Adipocyte (in vitro differentiated cells): Measurements from ENCODE around the gene TAPT1.
A peak's percentile ranks its signal among the peaks of the same experiment; 100 is the strongest.

Experiments
- DNase-seq: peaks from one replicate; pipeline ENCODE4 v3.0.0-alpha.2; 2015; ENCODE audit warnings: low read depth
- H3K27me3 ChIP-seq: replicated peaks from 2 replicates; pipeline ENCODE4 v1.7.0; 2013; ENCODE audit warnings: mild to moderate bottlenecking, low read length, moderate library complexity; ENCODE audit not compliant: control insufficient read depth, insufficient read depth
- H3K36me3 ChIP-seq: 2 replicates; pipeline ENCODE4 v1.7.0; 2013; ENCODE audit warnings: low read length, mild to moderate bottlenecking, moderate library complexity; ENCODE audit not compliant: control insufficient read depth, insufficient read depth, severe bottlenecking
- H3K4me1 ChIP-seq: 2 replicates; pipeline ENCODE4 v1.7.0; 2013; ENCODE audit warnings: mild to moderate bottlenecking, low read length, moderate library complexity; ENCODE audit not compliant: control insufficient read depth, insufficient read depth
- H3K4me3 ChIP-seq: 2 replicates; pipeline ENCODE4 v1.7.0; 2013; ENCODE audit warnings: mild to moderate bottlenecking, low read length, moderate library complexity
- H3K9ac ChIP-seq: 2 replicates; pipeline ENCODE4 v1.7.0; 2013; ENCODE audit warnings: mild to moderate bottlenecking, low read length, moderate library complexity
- H3K9me3 ChIP-seq: 2 replicates; pipeline ENCODE4 v1.7.0; 2013; ENCODE audit warnings: mild to moderate bottlenecking, low read length, moderate library complexity; ENCODE audit not compliant: control insufficient read depth

Gene TAPT1

GRCh38 chr4:16226816-16227461, 668 bp upstream of the TAPT1 start:
- Histone ChIP-seq H3K4me1 (peaks cover 55% of the 10 kb centered on the region), H3K9me3 (no peaks in the 10 kb centered on the region), H3K9ac (peak overlapping the region; percentile 89), H3K27me3 (no peaks in the 10 kb centered on the region), H3K36me3 (no peaks in the 10 kb centered on the region), H3K4me3 (peak overlapping the region; percentile 94)
- DNase-seq, result peak; percentile 70

GRCh38 chr4:16225167-16225862, 956 bp downstream of the TAPT1 start:
- Histone ChIP-seq H3K4me1 (peaks cover 38% of the 10 kb centered on the region), H3K27me3 (no peaks in the 10 kb centered on the region), H3K4me3 (peak overlapping the region; percentile 93), H3K36me3 (no peaks in the 10 kb centered on the region), H3K9ac (peak overlapping the region; percentile 94), H3K9me3 (no peaks in the 10 kb centered on the region)
- peak; percentile 68 for DNase-seq

GRCh38 chr4:16224264-16225166, 1.8 kb downstream of the TAPT1 start:
- Histone ChIP-seq H3K4me3 (peak overlapping the region; percentile 93), H3K4me1 (peaks cover 38% of the 10 kb centered on the region), H3K36me3 (no peaks in the 10 kb centered on the region), H3K9me3 (no peaks in the 10 kb centered on the region), H3K9ac (peak overlapping the region; percentile 94), H3K27me3 (no peaks in the 10 kb centered on the region)
- DNase-seq, result no peak

- DNase-seq, result peak; percentile 46
- H3K4me3 ChIP-seq, result peak overlapping the region; percentile 24
Measured at GRCh38 chr4:16222957-16223527, 3.2 kb downstream of the TAPT1 start.

GRCh38 chr4:16218950-16219349, 7.3 kb downstream of the TAPT1 start:
- Histone ChIP-seq H3K9me3 (no peaks in the 10 kb centered on the region), H3K4me3 (no peak overlapping the region), H3K9ac (no peak overlapping the region), H3K27me3 (no peaks in the 10 kb centered on the region), H3K36me3 (peaks cover 4% of the 10 kb centered on the region), H3K4me1 (peaks cover 16% of the 10 kb centered on the region)
- DNase-seq, result no peak

More at GRCh38 chr4:16222957-16223527, 3.2 kb downstream of the TAPT1 start:
- H3K36me3 ChIP-seq, result no peaks in the 10 kb centered on the region
- H3K27me3 ChIP-seq, result no peaks in the 10 kb centered on the region
- H3K9ac ChIP-seq, result no peak overlapping the region
- peaks cover 37% of the 10 kb centered on the region for H3K4me1 ChIP-seq
- no peaks in the 10 kb centered on the region for H3K9me3 ChIP-seq

GRCh38 chr4:16217300-16218051, 8.8 kb downstream of the TAPT1 start:
- Histone ChIP-seq H3K27me3 (no peaks in the 10 kb centered on the region), H3K9ac (no peak overlapping the region)

GRCh38 chr4:16213121-16213520, 13.2 kb downstream of the TAPT1 start:
- DNase-seq, result no peak
- no peak overlapping the region for H3K9ac ChIP-seq

More at GRCh38 chr4:16217300-16218051, 8.8 kb downstream of the TAPT1 start:
- Histone ChIP-seq H3K36me3 (peaks cover 19% of the 10 kb centered on the region), H3K4me1 (peaks cover 2% of the 10 kb centered on the region), H3K4me3 (no peak overlapping the region), H3K9me3 (no peaks in the 10 kb centered on the region)
- DNase-seq, result no peak

GRCh38 chr4:16212138-16212782, 14.0 kb downstream of the TAPT1 start:
- H3K36me3 ChIP-seq, result peaks cover 43% of the 10 kb centered on the region
- no peaks in the 10 kb centered on the region for H3K27me3 ChIP-seq
- no peak overlapping the region for H3K4me3 ChIP-seq
- no peak for DNase-seq
- H3K9me3 ChIP-seq, result no peaks in the 10 kb centered on the region
- H3K4me1 ChIP-seq, result peaks cover 3% of the 10 kb centered on the region
- H3K9ac ChIP-seq, result no peak overlapping the region

More at GRCh38 chr4:16213121-16213520, 13.2 kb downstream of the TAPT1 start:
- no peak overlapping the region for H3K4me3 ChIP-seq
- no peaks in the 10 kb centered on the region for H3K4me1 ChIP-seq
- peaks cover 43% of the 10 kb centered on the region for H3K36me3 ChIP-seq
- H3K27me3 ChIP-seq, result no peaks in the 10 kb centered on the region
- no peaks in the 10 kb centered on the region for H3K9me3 ChIP-seq

GRCh38 chr4:16207409-16207808, 18.9 kb downstream of the TAPT1 start:
- no peaks in the 10 kb centered on the region for H3K9me3 ChIP-seq
- H3K27me3 ChIP-seq, result no peaks in the 10 kb centered on the region
- no peak overlapping the region for H3K4me3 ChIP-seq
- no peak for DNase-seq
- peaks cover 36% of the 10 kb centered on the region for H3K36me3 ChIP-seq
- H3K9ac ChIP-seq, result no peak overlapping the region
- H3K4me1 ChIP-seq, result peaks cover 14% of the 10 kb centered on the region

GRCh38 chr4:16206848-16207247, 19.4 kb downstream of the TAPT1 start:
- H3K36me3 ChIP-seq, result peaks cover 32% of the 10 kb centered on the region
- no peak overlapping the region for H3K9ac ChIP-seq
- H3K4me3 ChIP-seq, result no peak overlapping the region
- H3K4me1 ChIP-seq, result peaks cover 14% of the 10 kb centered on the region
- no peaks in the 10 kb centered on the region for H3K9me3 ChIP-seq
- DNase-seq, result no peak
- H3K27me3 ChIP-seq, result no peaks in the 10 kb centered on the region
